ENCODE measurements around the gene MOCOS. TPM values are rescaled to one million over a fixed set of nuclear protein-coding genes. Genes with fewer than 3 reads are reported as not detected.

Gene MOCOS
- total and polyA plus RNA-seq, 2 of the 13 experiments (the other 11 are each of a cell fraction or from before 2014, with no cell fraction given), result 7.7 to 15.4 TPM

- no peak for ATAC-seq
Measured at GRCh38 chr18:36141576-36141975, 45.7 kb upstream of the MOCOS start.

More at GRCh38 chr18:36141576-36141975, 45.7 kb upstream of the MOCOS start:
- DNase-seq (ENCODE audit: low spot score), result no peak
- BruUV-seq (replicated peaks), result no TSS peak
- no peak overlapping the region for H3K4me3 ChIP-seq (replicated peaks in 1 of 3; ENCODE audit: insufficient read depth in 1 of 3, low read depth in 2 of 3, low read length in 3 of 3)
- H2AFZ ChIP-seq (ENCODE audit: low read length), result no peak overlapping the region
- WGBS (ENCODE audit: low lambda C conversion rate), result 98% methylated on average over 4 of the region's 4 CpGs
- no peaks in the 10 kb centered on the region; a peak in 1 of 5 replicates for H3K27me3 ChIP-seq (ENCODE audit: control insufficient read depth in 1 of 2, insufficient read depth in 2 of 2, low read length in 2 of 2)
- intact Hi-C loops (cut with micrococcal nuclease; ENCODE audit: unreplicated experiment) (no loop called here), in situ Hi-C loops (cut with HindIII; ENCODE audit: extremely low pct_ligation_motif_present, low pct_unique_long_range_greater_than_20kb) (no loop called here)
- H3K27ac ChIP-seq (ENCODE audit: extremely low read length, insufficient read depth, low read length), result no peak overlapping the region
- H4K20me1 ChIP-seq (ENCODE audit: insufficient read depth, low read length), result no peaks in the 10 kb centered on the region
- peaks cover 20 to 85% of the 10 kb centered on the region in 2 experiments for H3K36me3 ChIP-seq (replicated peaks in 1 of 2; ENCODE audit: control insufficient read depth in 1 of 2, insufficient read depth in 2 of 2, low read length in 2 of 2)
- peaks cover 4% of the 10 kb centered on the region for H3K79me2 ChIP-seq (ENCODE audit: insufficient read depth, low read length)
- no peaks in the 10 kb centered on the region for H3K9me3 ChIP-seq (ENCODE audit: low read length)
- H3K4me2 ChIP-seq (ENCODE audit: low read depth, low read length), result no peak overlapping the region
- H3K9ac ChIP-seq (ENCODE audit: insufficient read depth, low read depth, low read length), result no peak overlapping the region
- no peak for FAIRE-seq
- CTCF ChIA-PET (ENCODE audit: low intra/inter-chr PET ratio, low total read pairs), result no interaction called here
- POLR2A ChIA-PET, result no interaction called here
- no peaks in the 10 kb centered on the region for H3K4me1 ChIP-seq (ENCODE audit: insufficient read depth, low read length)
- TF ChIP-seq ZNF713 (CRISPR knock-in tag; IDR thresholded peaks at IDR 0.05) (no peak), TEAD2 (CRISPR knock-in tag; IDR thresholded peaks at IDR 0.05) (no peak), GMEB1 (CRISPR knock-in tag; IDR thresholded peaks at IDR 0.05; ENCODE audit: borderline replicate concordance) (no peak), ZNF792 (CRISPR knock-in tag; IDR thresholded peaks at IDR 0.05) (no peak), MNT (IDR thresholded peaks at IDR 0.05) (no peak), GLMP (CRISPR knock-in tag; IDR thresholded peaks at IDR 0.05; ENCODE audit: borderline replicate concordance) (no peak)
